ENCODE results near the gene SYT3.

GRCh38 chr19:50667177-50667758 lies 27.6 kb upstream of the SYT3 start:
- TF ChIP-seq CTCF (IDR thresholded peaks at IDR 0.05): no peak
- TF ChIP-seq POLR2AphosphoS5 (IDR thresholded peaks at IDR 0.05; ENCODE audit: insufficient read depth in 1 of 2, low read depth in 1 of 2): no peak
- no peak for TF ChIP-seq POLR2A (IDR thresholded peaks at IDR 0.05)
